Suprapubic skin (tissue), 4 donors: Measurements from ENCODE around the gene ACSL5. TPM values are rescaled to one million over a fixed set of nuclear protein-coding genes. Genes with fewer than 3 reads are reported as not detected.

Experiments
- DNase-seq, 2 donors: peaks; one replicate each; pipeline ENCODE4 v3.0.0-alpha.2; 2019; ENCODE audit warnings: low spot score in 2 of 2
- H3K27ac ChIP-seq: fragments of 200-600 bp; sonication (generic); one replicate; pipeline ENCODE4 v1.5.1; 2019
- H3K27me3 ChIP-seq: fragments of 200-600 bp; sonication (generic); one replicate; pipeline ENCODE4 v1.5.1; 2019
- H3K36me3 ChIP-seq: fragments of 200-600 bp; sonication (generic); one replicate; pipeline ENCODE4 v1.5.1; 2019
- H3K4me1 ChIP-seq: fragments of 200-600 bp; sonication (generic); one replicate; pipeline ENCODE4 v1.5.1; 2019
- H3K4me3 ChIP-seq: fragments of 200-600 bp; sonication (generic); one replicate; pipeline ENCODE4 v1.5.1; 2019; ENCODE audit warnings: mild to moderate bottlenecking
- H3K9me3 ChIP-seq: fragments of 200-600 bp; sonication (generic); one replicate; pipeline ENCODE4 v1.5.1; 2019
- EP300 ChIP-seq: sonication (generic); formaldehyde crosslinking; IDR thresholded peaks from one replicate; pipeline ENCODE4 v1.6.1; 2017; ENCODE audit warnings: antibody characterized with exemption
- POLR2A ChIP-seq, 2 donors: fragments of 450-650 bp; IDR thresholded peaks; one replicate each; pipeline ENCODE4 v1.6.1; 2017; ENCODE audit warnings: antibody characterized with exemption in 2 of 2, mild to moderate bottlenecking in 2 of 2, moderate library complexity in 2 of 2
- POLR2AphosphoS5 ChIP-seq, 3 donors: sonication (generic); formaldehyde crosslinking; IDR thresholded peaks; one replicate each; pipeline ENCODE4 v1.6.1; 2017; ENCODE audit warnings: antibody characterized with exemption in 3 of 3
- WGBS: methylation state at CpG from one replicate; pipeline ENCODE4 v1.1.5; 2018; 5-methylcytosine and 5-hydroxymethylcytosine counted together
- total RNA-seq, 4 donors: library from RNA; depleted of rRNA; stranded (reverse); fragments of >200 nt; gene quantifications; one replicate each; pipeline ENCODE4 v1.1.0, GENCODE V29; 2016
- TF ChIP-seq, protein P1 (sequence below), 2 donors: fragments of 200-600 bp in 1 of 2; fragments of 450-650 bp in 1 of 2; sonication (generic) in 1 of 2; IDR thresholded peaks; one replicate each; pipeline ENCODE4 v1.5.1; 2016 to 2019; ENCODE audit warnings: antibody characterized with exemption in 2 of 2, mild to moderate bottlenecking in 1 of 2, moderate library complexity in 1 of 2

The ACSL5 gene
- total RNA-seq, 4 donors from 2014 or later = 3.8 to 6.5 (median 5.0) TPM

GRCh38 chr10:112365014-112365432 is 8.9 kb upstream of the ACSL5 start:
- peaks cover 32% of the 10 kb centered on the region for H3K4me1 ChIP-seq
- WGBS = 85% methylated on average over 6 of the region's 6 CpGs
- TF ChIP-seq POLR2A (IDR thresholded peaks at IDR 0.05) (no peak), EP300 (no peak), POLR2AphosphoS5 (IDR thresholded peaks at IDR 0.05) (no peak)
- no peak overlapping the region for H3K4me3 ChIP-seq
- no peaks in the 10 kb centered on the region for H3K9me3 ChIP-seq
- no peaks in the 10 kb centered on the region for H3K36me3 ChIP-seq
- no peak overlapping the region for H3K27ac ChIP-seq
- no peak for DNase-seq
- no peaks in the 10 kb centered on the region for H3K27me3 ChIP-seq

GRCh38 chr10:112365451-112365850 is 8.5 kb upstream of the ACSL5 start:
- Histone ChIP-seq H3K36me3 (no peaks in the 10 kb centered on the region), H3K27me3 (no peaks in the 10 kb centered on the region), H3K4me3 (no peak overlapping the region), H3K4me1 (peaks cover 28% of the 10 kb centered on the region), H3K27ac (no peak overlapping the region), H3K9me3 (no peaks in the 10 kb centered on the region)
- WGBS = 85% methylated on average over 6 of the region's 6 CpGs
- TF ChIP-seq, protein P1, sequence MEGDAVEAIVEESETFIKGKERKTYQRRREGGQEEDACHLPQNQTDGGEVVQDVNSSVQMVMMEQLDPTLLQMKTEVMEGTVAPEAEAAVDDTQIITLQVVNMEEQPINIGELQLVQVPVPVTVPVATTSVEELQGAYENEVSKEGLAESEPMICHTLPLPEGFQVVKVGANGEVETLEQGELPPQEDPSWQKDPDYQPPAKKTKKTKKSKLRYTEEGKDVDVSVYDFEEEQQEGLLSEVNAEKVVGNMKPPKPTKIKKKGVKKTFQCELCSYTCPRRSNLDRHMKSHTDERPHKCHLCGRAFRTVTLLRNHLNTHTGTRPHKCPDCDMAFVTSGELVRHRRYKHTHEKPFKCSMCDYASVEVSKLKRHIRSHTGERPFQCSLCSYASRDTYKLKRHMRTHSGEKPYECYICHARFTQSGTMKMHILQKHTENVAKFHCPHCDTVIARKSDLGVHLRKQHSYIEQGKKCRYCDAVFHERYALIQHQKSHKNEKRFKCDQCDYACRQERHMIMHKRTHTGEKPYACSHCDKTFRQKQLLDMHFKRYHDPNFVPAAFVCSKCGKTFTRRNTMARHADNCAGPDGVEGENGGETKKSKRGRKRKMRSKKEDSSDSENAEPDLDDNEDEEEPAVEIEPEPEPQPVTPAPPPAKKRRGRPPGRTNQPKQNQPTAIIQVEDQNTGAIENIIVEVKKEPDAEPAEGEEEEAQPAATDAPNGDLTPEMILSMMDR (IDR thresholded peaks at IDR 0.05) = no peak
- TF ChIP-seq EP300 (no peak), POLR2AphosphoS5 (IDR thresholded peaks at IDR 0.05) (no peak), POLR2A (IDR thresholded peaks at IDR 0.05) (no peak)
- no peak for DNase-seq

GRCh38 chr10:112366992-112367391 is 6.9 kb upstream of the ACSL5 start:
- WGBS = 84% methylated on average over 3 of the region's 3 CpGs
- TF ChIP-seq POLR2A (IDR thresholded peaks at IDR 0.05) (no peak), POLR2AphosphoS5 (IDR thresholded peaks at IDR 0.05) (no peak), EP300 (no peak)
- TF ChIP-seq, protein P1 (IDR thresholded peaks at IDR 0.05) = no peak
- Histone ChIP-seq H3K36me3 (no peaks in the 10 kb centered on the region), H3K27me3 (no peaks in the 10 kb centered on the region), H3K9me3 (no peaks in the 10 kb centered on the region), H3K27ac (no peak overlapping the region), H3K4me1 (peaks cover 12% of the 10 kb centered on the region), H3K4me3 (no peak overlapping the region)
- no peak for DNase-seq

- TF ChIP-seq POLR2A (IDR thresholded peaks at IDR 0.05) (no peak), EP300 (no peak), POLR2AphosphoS5 (IDR thresholded peaks at IDR 0.05) (no peak)
- TF ChIP-seq, protein P1 (IDR thresholded peaks at IDR 0.05) = no peak
- Histone ChIP-seq H3K36me3 (no peaks in the 10 kb centered on the region), H3K27ac (no peak overlapping the region), H3K4me3 (no peak overlapping the region), H3K27me3 (no peaks in the 10 kb centered on the region), H3K4me1 (peaks cover 7% of the 10 kb centered on the region), H3K9me3 (no peaks in the 10 kb centered on the region)
- DNase-seq = no peak
- 100% methylated on average over 4 of the region's 4 CpGs for WGBS
These were observed 6.4 kb upstream of the ACSL5 start for GRCh38 chr10:112367516-112367915.

- no peaks in the 10 kb centered on the region for H3K36me3 ChIP-seq
- 91% methylated on average over 25 of the region's 40 CpGs for WGBS
- no peaks in the 10 kb centered on the region for H3K4me1 ChIP-seq
- H3K4me3 ChIP-seq = no peak overlapping the region
- DNase-seq = no peak
- TF ChIP-seq POLR2AphosphoS5 (IDR thresholded peaks at IDR 0.05) (no peak), POLR2A (IDR thresholded peaks at IDR 0.05) (no peak), EP300 (no peak)
- TF ChIP-seq, protein P1 (IDR thresholded peaks at IDR 0.05) = no peak
- H3K27me3 ChIP-seq = no peaks in the 10 kb centered on the region
- no peak overlapping the region for H3K27ac ChIP-seq
- H3K9me3 ChIP-seq = no peaks in the 10 kb centered on the region
These were observed 4.2 kb upstream of the ACSL5 start for GRCh38 chr10:112369495-112370423.
